GM23338 (cell line): ENCODE results near the gene SSTR5. TPM values are rescaled to one million over a fixed set of nuclear protein-coding genes. Genes with fewer than 3 reads are reported as not detected.

Source experiments
- ATAC-seq: fragments of 200-7000 bp; cut with Tn5 transposase; 3 replicates; pipeline ENCODE4 v1.9.1; 2020
- DNase-seq: peaks from one replicate; pipeline ENCODE4 v3.0.0-alpha.2; 2015; ENCODE audit warnings: low spot score
- H2AFZ ChIP-seq: fragments of 200-600 bp; sonication (generic); 2 replicates; pipeline ENCODE4 v1.8.0; 2016; ENCODE audit warnings: antibody characterized with exemption, mild to moderate bottlenecking, moderate library complexity
- H3F3A ChIP-seq: fragments of 200-600 bp; sonication (generic); replicated peaks from 2 replicates; pipeline ENCODE4 v1.8.0; 2017; ENCODE audit warnings: antibody characterized with exemption, mixed run types, low read depth
- H3K27ac ChIP-seq: fragments of 200-600 bp; sonication (generic); 2 replicates; pipeline ENCODE4 v1.6.1; 2016; ENCODE audit warnings: low read depth
- H3K27me3 ChIP-seq: fragments of 200-600 bp; sonication (generic); 2 replicates; pipeline ENCODE4 v1.8.0; 2016; ENCODE audit warnings: mild to moderate bottlenecking, mixed run types, moderate library complexity; ENCODE audit not compliant: insufficient read depth
- H3K36me3 ChIP-seq: fragments of 200-600 bp; sonication (generic); 2 replicates; pipeline ENCODE4 v1.8.0; 2016; ENCODE audit warnings: mild to moderate bottlenecking; ENCODE audit not compliant: insufficient read depth
- H3K4me1 ChIP-seq: fragments of 200-600 bp; sonication (generic); 2 replicates; pipeline ENCODE4 v1.8.0; 2016; ENCODE audit warnings: mild to moderate bottlenecking, moderate library complexity; ENCODE audit not compliant: insufficient read depth
- H3K4me2 ChIP-seq: fragments of 200-600 bp; sonication (generic); 2 replicates; pipeline ENCODE4 v1.7.1; 2017; ENCODE audit warnings: mixed run types
- H3K4me3 ChIP-seq: fragments of 200-600 bp; sonication (generic); 2 replicates; pipeline ENCODE4 v1.6.1; 2016; ENCODE audit warnings: mixed run types
- H3K79me2 ChIP-seq: fragments of 200-600 bp; sonication (generic); replicated peaks from 2 replicates; pipeline ENCODE4 v1.8.0; 2017; ENCODE audit warnings: mild to moderate bottlenecking; ENCODE audit not compliant: insufficient read depth
- H3K9me2 ChIP-seq: fragments of 200-600 bp; sonication (generic); 2 replicates; pipeline ENCODE4 v1.8.0; 2017; ENCODE audit not compliant: insufficient read depth
- H4K20me1 ChIP-seq: fragments of 200-600 bp; sonication (generic); replicated peaks from 2 replicates; pipeline ENCODE4 v1.8.0; 2017; ENCODE audit warnings: mild to moderate bottlenecking; ENCODE audit not compliant: insufficient read depth
- H3K27ac Mint-ChIP-seq: 2 replicates; pipeline ENCODE4 v1.8.0; 2020; ENCODE audit warnings: inconsistent platforms, mild to moderate bottlenecking, moderate library complexity, mixed read lengths
- H3K27me3 Mint-ChIP-seq: 3 replicates; pipeline ENCODE4 v1.8.0; 2022; ENCODE audit warnings: low read depth, mild to moderate bottlenecking, moderate library complexity, mixed read lengths, inconsistent platforms; ENCODE audit not compliant: insufficient read depth, poor library complexity
- H3K36me3 Mint-ChIP-seq: 3 replicates; pipeline ENCODE4 v1.8.0; 2021; ENCODE audit warnings: low read depth, mild to moderate bottlenecking, inconsistent platforms, moderate library complexity, mixed read lengths
- H3K4me1 Mint-ChIP-seq: 3 replicates; pipeline ENCODE4 v1.8.0; 2020; ENCODE audit warnings: mild to moderate bottlenecking, inconsistent platforms, mixed read lengths
- H3K4me3 Mint-ChIP-seq: 3 replicates; pipeline ENCODE4 v1.8.0; 2021; ENCODE audit warnings: moderate library complexity, mild to moderate bottlenecking, inconsistent platforms, mixed read lengths
- H3K9me3 Mint-ChIP-seq: 3 replicates; pipeline ENCODE4 v1.8.0; 2020; ENCODE audit warnings: moderate library complexity, mild to moderate bottlenecking, inconsistent platforms, mixed read lengths
- CREB1 ChIP-seq: fragments of 250-450 bp; sonication (Bioruptor Pico); IDR thresholded peaks from 2 replicates; pipeline ENCODE4 v1.5.0; 2020; ENCODE audit warnings: low read depth, mild to moderate bottlenecking, moderate library complexity
- ETS1 ChIP-seq: IDR thresholded peaks from 2 replicates; pipeline ENCODE4 v1.6.1; 2016; ENCODE audit warnings: antibody characterized with exemption
- EZH2 ChIP-seq: fragments of 200-600 bp; sonication (generic); IDR thresholded peaks from one replicate; pipeline ENCODE4 v1.8.0; 2017; ENCODE audit warnings: antibody characterized with exemption, mild to moderate bottlenecking, low read depth; ENCODE audit not compliant: unreplicated experiment
- EZH2phosphoT487 ChIP-seq: fragments of 200-600 bp; sonication (generic); IDR thresholded peaks from one replicate; pipeline ENCODE4 v1.8.1; 2018; ENCODE audit warnings: antibody characterized with exemption; ENCODE audit not compliant: unreplicated experiment
- NANOG ChIP-seq: IDR thresholded peaks from 2 replicates; pipeline ENCODE4 v1.6.1; 2016; ENCODE audit warnings: antibody characterized with exemption, borderline replicate concordance
- POLR2AphosphoS5 ChIP-seq: IDR thresholded peaks from 2 replicates; pipeline ENCODE4 v1.6.1; 2016; ENCODE audit warnings: antibody characterized with exemption, low read depth
- REST ChIP-seq: IDR thresholded peaks from one replicate; pipeline ENCODE4 v1.6.1; 2018; ENCODE audit warnings: antibody characterized with exemption; ENCODE audit not compliant: unreplicated experiment
- STAT1 ChIP-seq: IDR thresholded peaks from one replicate; pipeline ENCODE4 v1.6.1; 2016; ENCODE audit warnings: antibody characterized with exemption; ENCODE audit not compliant: unreplicated experiment
- ZNF331 ChIP-seq: fragments of 250-450 bp; sonication (Bioruptor Pico); IDR thresholded peaks from 2 replicates; pipeline ENCODE4 v1.5.0; 2020; ENCODE audit warnings: low read depth, mild to moderate bottlenecking, moderate library complexity
- ZNF462 ChIP-seq: fragments of 250-450 bp; sonication (Bioruptor Pico); IDR thresholded peaks from 2 replicates; pipeline ENCODE4 v1.5.0; 2020; ENCODE audit warnings: mild to moderate bottlenecking, moderate library complexity
- polyA plus RNA-seq: library from polyadenylated mRNA; unstranded; fragments of >200 nt; fragmentation: Nextera tagmentation; extraction: Ambion mirVana; gene quantifications from 2 replicates; pipeline ENCODE4 v1.2.1, GENCODE V29; 2016
- total RNA-seq: library from RNA; depleted of rRNA; stranded (reverse); fragments of >200 nt; shearing (Covaris generic); gene quantifications from 2 replicates; pipeline ENCODE4 v1.2.3, GENCODE V29; 2014

SSTR5 gene
- total and polyA plus RNA-seq, 2 experiments from 2014 or later, result 0.60 to 1.0 TPM

GRCh38 chr16:1093284-1094123 is 21.0 kb downstream of the SSTR5 start:
- Histone ChIP-seq H2AFZ (no peak overlapping the region), H3K4me1 (no peaks in the 10 kb centered on the region), H3K27me3 (no peaks in the 10 kb centered on the region), H3K36me3 (no peaks in the 10 kb centered on the region), H4K20me1 (no peaks in the 10 kb centered on the region), H3F3A (no peaks in the 10 kb centered on the region), H3K4me2 (no peak overlapping the region), H3K79me2 (no peaks in the 10 kb centered on the region), H3K27ac (no peak overlapping the region), H3K9me2 (no peaks in the 10 kb centered on the region), H3K4me3 (no peak overlapping the region)
- ATAC-seq, result peak; percentile 55
- Mint-ChIP-seq H3K4me3 (no peak overlapping the region), H3K27me3 (peaks cover 12% of the 10 kb centered on the region), H3K27ac (no peak overlapping the region), H3K36me3 (peaks cover 4% of the 10 kb centered on the region; the same call in 2 of the 3 replicates), H3K4me1 (no peaks in the 10 kb centered on the region), H3K9me3 (peaks cover 7% of the 10 kb centered on the region)
- DNase-seq, result peak; percentile 64
- TF ChIP-seq POLR2AphosphoS5 (no peak), REST (no peak), EZH2phosphoT487 (no peak)

GRCh38 chr16:1094124-1094479 is 21.6 kb downstream of the SSTR5 start:
- Mint-ChIP-seq H3K27ac (no peak overlapping the region), H3K4me1 (no peaks in the 10 kb centered on the region), H3K4me3 (no peak overlapping the region), H3K27me3 (peaks cover 12% of the 10 kb centered on the region), H3K36me3 (peaks cover 4% of the 10 kb centered on the region; the same call in 2 of the 3 replicates), H3K9me3 (peaks cover 7% of the 10 kb centered on the region)
- no peaks in the 10 kb centered on the region for H3F3A ChIP-seq
- H3K27me3 ChIP-seq, result no peaks in the 10 kb centered on the region
- H3K4me2 ChIP-seq, result no peak overlapping the region
- H3K36me3 ChIP-seq, result no peaks in the 10 kb centered on the region
- no peak overlapping the region for H3K27ac ChIP-seq
- no peaks in the 10 kb centered on the region for H4K20me1 ChIP-seq
- DNase-seq, result no peak
- no peaks in the 10 kb centered on the region for H3K9me2 ChIP-seq
- ATAC-seq, result no peak
- no peaks in the 10 kb centered on the region for H3K4me1 ChIP-seq
- no peak overlapping the region for H3K4me3 ChIP-seq
- no peak overlapping the region for H2AFZ ChIP-seq
- no peaks in the 10 kb centered on the region for H3K79me2 ChIP-seq
- no peak for TF ChIP-seq ETS1
- no peak for TF ChIP-seq ZNF462 (CRISPR knock-in tag)
- TF ChIP-seq EZH2phosphoT487, result no peak
- TF ChIP-seq CREB1, result no peak
- TF ChIP-seq NANOG, result no peak
- TF ChIP-seq EZH2, result no peak
- TF ChIP-seq POLR2AphosphoS5, result no peak
- no peak for TF ChIP-seq ZNF331 (CRISPR knock-in tag)
- TF ChIP-seq STAT1, result no peak
